ENCODE measurements around the gene YIPF2.

Gene YIPF2

GRCh38 chr19:10928563-10929401, at the start of gene YIPF2, which contains the start of gene TIMM29:
TSS of gene YIPF2 (minus strand) at chr19:10928639. CDS start at chr19:10928410, 229 bp downstream.
TSS of gene TIMM29 (plus strand) at chr19:10928811. CDS start at chr19:10928823, 12 bp downstream.
- peaks cover 71% of the 10 kb centered on the region for H3K36me3 Mint-ChIP-seq (ENCODE audit: low read depth)
- peaks cover 19% of the 10 kb centered on the region for H3K4me1 Mint-ChIP-seq (ENCODE audit: low read depth)
- no peaks in the 10 kb centered on the region for H3K27me3 Mint-ChIP-seq
- intact Hi-C loops (cut with micrococcal nuclease), result loop anchor here (1.0 kb wide), 1 partner anchor 57 kb away; the partner anchor contains the start of gene CARM1
- H3K9me3 Mint-ChIP-seq, result no peaks in the 10 kb centered on the region
- H3K4me3 Mint-ChIP-seq, result peak within 1 kb of the TSS; percentile 97
- peak within 1 kb of the TSS; percentile 87 for H3K27ac Mint-ChIP-seq

DNA sequence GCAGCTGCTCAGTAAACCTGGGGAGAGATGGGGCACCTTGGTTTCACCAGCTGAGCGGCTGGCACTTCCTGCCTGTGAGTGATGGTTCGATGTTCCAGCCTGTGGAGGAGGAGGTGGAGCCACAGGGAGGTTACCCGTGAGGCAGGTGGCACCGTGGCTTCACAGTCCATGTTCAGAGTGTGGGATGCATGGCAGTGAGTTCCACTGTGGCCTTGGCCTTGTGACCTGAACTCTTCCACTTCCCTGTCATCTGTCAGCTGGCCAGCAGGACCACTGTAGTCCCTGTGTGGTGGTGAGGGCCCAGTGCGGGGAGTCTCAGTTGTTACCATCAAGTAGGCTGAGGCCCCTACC, 49.3 kb upstream of the YIPF2 start:
- H3K4me1 Mint-ChIP-seq (ENCODE audit: low read depth), result peaks cover 46% of the 10 kb centered on the region
- H3K27ac Mint-ChIP-seq, result peak overlapping the region; percentile 37
- no peak overlapping the region for H3K4me3 Mint-ChIP-seq
- H3K36me3 Mint-ChIP-seq (ENCODE audit: low read depth), result peaks cover 13% of the 10 kb centered on the region
- intact Hi-C loops (cut with micrococcal nuclease), result no loop called here
- no peaks in the 10 kb centered on the region for H3K27me3 Mint-ChIP-seq
- H3K9me3 Mint-ChIP-seq, result no peaks in the 10 kb centered on the region

DNA sequence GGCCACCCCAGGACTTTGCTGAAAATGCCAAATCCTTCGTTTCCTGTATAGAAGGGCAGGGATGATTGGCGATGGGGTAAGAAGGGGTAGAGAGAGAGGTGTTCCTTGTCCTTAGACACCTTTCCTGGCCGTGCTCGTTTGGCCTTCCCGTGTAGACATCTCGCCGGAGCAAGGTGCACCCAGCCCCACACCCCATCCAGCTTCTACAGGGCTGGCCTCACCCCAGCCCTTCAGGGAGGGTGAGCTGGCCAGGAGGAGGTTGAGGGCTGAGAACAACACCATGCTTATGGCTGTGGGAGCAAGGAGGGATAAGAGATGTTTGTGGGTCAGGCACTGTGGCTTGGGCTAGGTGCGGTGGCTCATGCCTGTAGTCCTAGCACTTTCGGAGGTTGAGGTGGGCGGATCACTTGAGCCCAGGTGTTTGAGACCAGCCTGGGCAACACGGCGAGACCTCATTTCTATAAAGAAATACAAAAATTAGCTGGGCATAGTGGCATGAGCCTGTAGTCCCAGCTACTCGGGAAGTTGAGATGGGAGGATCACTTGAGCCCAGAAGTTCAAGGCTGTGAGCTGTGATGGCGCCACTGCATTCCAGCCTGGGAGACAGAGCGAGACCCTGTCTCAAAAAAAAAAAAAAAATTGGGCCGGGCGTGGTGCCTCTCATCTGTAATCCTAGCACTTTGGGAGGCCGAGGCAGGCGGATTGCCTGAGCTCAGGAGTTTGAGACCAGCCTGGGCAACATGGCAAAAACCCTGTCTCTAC, 47.9 kb upstream of the YIPF2 start:
- Mint-ChIP-seq H3K36me3 (ENCODE audit: low read depth) (peaks cover 5% of the 10 kb centered on the region), H3K4me3 (no peak overlapping the region), H3K27me3 (no peaks in the 10 kb centered on the region), H3K4me1 (ENCODE audit: low read depth) (peaks cover 51% of the 10 kb centered on the region), H3K27ac (no peak overlapping the region), H3K9me3 (no peaks in the 10 kb centered on the region)
- intact Hi-C loops (cut with micrococcal nuclease), result no loop called here

DNA sequence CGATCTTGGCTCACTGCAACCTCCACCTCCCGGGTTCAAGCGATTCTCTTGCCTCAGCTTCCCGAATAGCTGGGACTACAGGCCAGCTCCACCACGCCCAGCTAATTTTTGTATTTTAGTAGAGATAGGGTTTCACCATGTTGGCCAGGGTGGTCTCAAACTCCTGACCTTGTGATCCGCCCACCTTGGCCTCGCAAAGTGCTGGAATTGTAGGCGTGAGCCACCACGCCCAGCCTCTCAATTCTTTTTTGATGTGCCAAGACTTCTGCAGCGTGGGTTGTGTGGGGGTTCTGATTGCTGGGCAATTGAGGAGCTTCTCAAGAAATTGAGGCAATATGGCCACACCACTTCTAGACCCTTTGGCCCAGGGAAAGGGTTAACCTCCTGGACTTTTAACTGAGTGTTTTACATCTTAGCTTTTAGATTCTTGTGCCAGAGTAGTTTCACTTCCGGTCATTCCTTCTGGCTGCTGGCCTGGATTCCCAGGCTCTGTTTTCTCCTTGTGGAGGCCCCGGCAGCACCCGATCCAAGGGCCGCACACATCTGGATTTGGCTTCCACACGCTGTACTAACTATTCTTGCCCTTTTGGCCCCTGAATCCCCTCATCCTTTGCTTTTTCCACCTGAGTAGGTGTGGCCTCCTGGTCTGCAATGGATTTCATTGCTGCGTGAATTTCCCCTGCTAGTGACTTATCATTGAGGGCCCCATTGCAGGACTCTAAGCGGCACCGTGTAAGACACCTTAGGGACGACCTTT, 47.1 kb upstream of the YIPF2 start:
- H3K27me3 Mint-ChIP-seq, result no peaks in the 10 kb centered on the region
- peaks cover 51% of the 10 kb centered on the region for H3K4me1 Mint-ChIP-seq (ENCODE audit: low read depth)
- H3K36me3 Mint-ChIP-seq (ENCODE audit: low read depth), result no peaks in the 10 kb centered on the region
- no peak overlapping the region for H3K27ac Mint-ChIP-seq
- no peaks in the 10 kb centered on the region for H3K9me3 Mint-ChIP-seq
- H3K4me3 Mint-ChIP-seq, result no peak overlapping the region
- intact Hi-C loops (cut with micrococcal nuclease), result no loop called here

- Mint-ChIP-seq H3K4me1 (ENCODE audit: low read depth) (peaks cover 47% of the 10 kb centered on the region), H3K36me3 (ENCODE audit: low read depth) (peaks cover 6% of the 10 kb centered on the region)
These were observed 42.8 kb upstream of the YIPF2 start for GRCh38 chr19:10971107-10971726.

DNA sequence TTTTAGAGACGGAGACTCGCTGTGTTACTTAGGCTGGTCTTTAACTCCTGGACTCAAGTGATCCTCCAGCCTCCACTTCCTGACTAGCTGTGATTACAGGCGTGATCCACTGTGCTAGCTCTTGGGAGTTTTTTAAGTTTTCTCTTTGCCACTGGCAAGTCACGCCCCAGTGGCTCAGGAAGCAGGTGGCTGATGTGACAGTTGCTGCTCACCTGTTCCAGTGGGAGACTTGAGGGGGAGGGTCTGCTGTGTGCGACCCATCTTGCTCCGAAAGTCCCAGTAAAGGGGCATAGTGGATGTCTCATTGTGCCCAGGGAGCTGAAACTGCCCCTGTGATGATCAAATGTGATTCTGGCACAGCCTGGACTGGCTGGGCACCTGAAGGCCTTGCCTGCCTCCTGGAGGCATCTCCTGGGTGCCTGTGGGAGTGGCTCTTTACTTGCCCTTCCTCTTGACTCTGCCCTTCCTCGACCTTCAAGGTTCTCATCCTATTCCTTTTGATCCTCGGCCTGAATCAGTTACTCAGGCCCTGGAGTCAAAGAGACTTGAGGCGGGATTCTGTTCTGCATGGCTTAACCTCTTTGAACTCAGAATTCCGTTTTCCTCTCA, 40.2 kb upstream of the YIPF2 start:
- H3K36me3 Mint-ChIP-seq (ENCODE audit: low read depth), result peaks cover 12% of the 10 kb centered on the region
- H3K9me3 Mint-ChIP-seq, result no peaks in the 10 kb centered on the region
- no peak overlapping the region for H3K4me3 Mint-ChIP-seq
- H3K4me1 Mint-ChIP-seq (ENCODE audit: low read depth), result peaks cover 39% of the 10 kb centered on the region
- no peaks in the 10 kb centered on the region for H3K27me3 Mint-ChIP-seq
- peak overlapping the region; percentile 32 for H3K27ac Mint-ChIP-seq
- intact Hi-C loops (cut with micrococcal nuclease), result no loop called here

More at GRCh38 chr19:10971107-10971726, 42.8 kb upstream of the YIPF2 start:
- no peak overlapping the region for H3K4me3 Mint-ChIP-seq
- H3K9me3 Mint-ChIP-seq, result no peaks in the 10 kb centered on the region
- intact Hi-C loops (cut with micrococcal nuclease), result no loop called here
- H3K27ac Mint-ChIP-seq, result no peak overlapping the region
- no peaks in the 10 kb centered on the region for H3K27me3 Mint-ChIP-seq

DNA sequence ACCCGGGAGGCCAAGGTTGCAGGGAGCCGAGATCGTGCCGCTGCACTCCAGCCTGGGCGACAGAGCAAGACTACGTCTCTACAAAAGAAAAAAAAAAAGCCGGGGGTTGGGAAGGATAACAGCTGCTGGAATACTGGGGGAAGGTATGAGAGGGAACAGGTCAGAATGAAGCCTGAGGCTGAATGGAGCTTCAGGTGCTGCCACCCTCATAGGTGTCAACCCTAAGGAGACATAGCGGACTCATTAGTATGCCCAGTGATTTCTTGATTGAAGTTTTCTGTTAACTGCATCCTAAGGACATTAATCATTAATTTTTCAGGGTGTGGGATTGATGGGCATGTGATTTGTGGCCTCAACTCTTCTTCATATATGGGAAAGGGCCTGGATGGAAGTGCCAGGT, 38.4 kb upstream of the YIPF2 start:
- Mint-ChIP-seq H3K27me3 (no peaks in the 10 kb centered on the region), H3K4me3 (no peak overlapping the region), H3K36me3 (ENCODE audit: low read depth) (peaks cover 12% of the 10 kb centered on the region), H3K27ac (no peak overlapping the region), H3K9me3 (no peaks in the 10 kb centered on the region), H3K4me1 (ENCODE audit: low read depth) (peaks cover 44% of the 10 kb centered on the region)
- intact Hi-C loops (cut with micrococcal nuclease), result no loop called here

GRCh38 chr19:10965398-10965797, 37.0 kb upstream of the YIPF2 start:
- intact Hi-C loops (cut with micrococcal nuclease), result no loop called here
- H3K36me3 Mint-ChIP-seq (ENCODE audit: low read depth), result peaks cover 19% of the 10 kb centered on the region
- H3K27me3 Mint-ChIP-seq, result no peaks in the 10 kb centered on the region
- H3K4me3 Mint-ChIP-seq, result no peak overlapping the region
- H3K27ac Mint-ChIP-seq, result no peak overlapping the region
- peaks cover 48% of the 10 kb centered on the region for H3K4me1 Mint-ChIP-seq (ENCODE audit: low read depth)
- H3K9me3 Mint-ChIP-seq, result no peaks in the 10 kb centered on the region

DNA sequence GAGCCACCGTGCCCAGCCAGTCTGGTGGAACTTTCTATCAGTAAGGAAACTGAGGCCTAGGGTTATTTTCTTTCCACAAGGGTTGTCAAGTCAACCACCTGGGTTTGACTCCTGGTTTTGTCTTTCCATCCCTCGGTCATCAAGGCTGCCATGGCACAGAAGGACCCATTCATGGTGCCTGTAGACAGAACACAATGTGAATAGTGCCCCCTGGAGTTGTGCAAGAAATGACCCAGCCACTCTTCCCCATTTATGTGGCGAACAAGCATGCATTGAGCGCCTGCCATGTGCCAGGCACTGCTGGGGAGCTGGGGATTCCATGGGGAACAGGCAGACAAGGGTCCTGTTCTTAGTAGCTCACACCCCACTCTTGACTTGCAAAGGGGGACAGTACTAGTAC, 36.5 kb upstream of the YIPF2 start:
- H3K9me3 Mint-ChIP-seq, result no peaks in the 10 kb centered on the region
- intact Hi-C loops (cut with micrococcal nuclease), result no loop called here
- H3K27ac Mint-ChIP-seq, result no peak overlapping the region
- H3K36me3 Mint-ChIP-seq (ENCODE audit: low read depth), result peaks cover 21% of the 10 kb centered on the region
- H3K27me3 Mint-ChIP-seq, result no peaks in the 10 kb centered on the region
- H3K4me3 Mint-ChIP-seq, result no peak overlapping the region
- peaks cover 48% of the 10 kb centered on the region for H3K4me1 Mint-ChIP-seq (ENCODE audit: low read depth)

DNA sequence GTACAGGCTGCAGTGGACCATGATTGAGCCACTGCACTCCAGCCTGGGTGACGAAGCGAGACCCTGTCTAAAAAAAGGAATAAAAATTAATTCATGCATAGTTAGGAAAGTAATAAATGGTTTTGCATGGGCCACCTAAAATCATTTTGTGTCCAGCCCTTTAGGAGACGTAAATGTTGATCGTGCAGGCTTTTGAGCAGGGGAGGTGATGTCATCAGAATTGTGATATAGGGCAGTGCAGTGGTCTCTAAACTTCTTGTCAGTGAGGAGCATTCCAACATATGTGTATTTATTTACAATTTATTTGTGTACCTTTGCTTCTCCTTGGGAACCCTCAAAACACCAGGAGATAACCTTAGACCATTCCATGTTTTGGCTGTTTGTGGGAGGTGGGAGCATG, 35.4 kb upstream of the YIPF2 start:
- peaks cover 49% of the 10 kb centered on the region for H3K4me1 Mint-ChIP-seq (ENCODE audit: low read depth)
- intact Hi-C loops (cut with micrococcal nuclease), result no loop called here
- no peaks in the 10 kb centered on the region for H3K27me3 Mint-ChIP-seq
- no peak overlapping the region for H3K27ac Mint-ChIP-seq
- H3K36me3 Mint-ChIP-seq (ENCODE audit: low read depth), result peaks cover 17% of the 10 kb centered on the region
- H3K4me3 Mint-ChIP-seq, result no peak overlapping the region
- no peaks in the 10 kb centered on the region for H3K9me3 Mint-ChIP-seq

DNA sequence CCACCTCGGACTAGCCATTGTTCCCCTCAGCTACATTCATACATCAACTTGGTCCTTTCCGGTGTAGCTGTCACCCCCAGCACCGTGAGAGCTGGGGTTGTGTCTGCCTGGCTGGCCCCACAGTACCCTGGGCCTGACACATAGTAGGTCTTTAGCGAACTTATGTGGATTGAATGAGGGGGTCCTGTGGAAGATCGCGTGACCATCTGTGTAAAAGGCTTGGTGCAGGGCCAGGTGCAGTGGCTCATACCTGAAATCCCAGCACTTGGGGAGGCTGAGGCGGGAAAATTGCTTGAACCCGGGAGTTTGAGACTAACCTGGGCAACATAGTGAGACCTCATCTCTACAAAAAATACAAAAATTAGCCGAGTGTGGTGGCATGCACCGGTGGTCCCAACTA, 34.4 kb upstream of the YIPF2 start:
- intact Hi-C loops (cut with micrococcal nuclease), result no loop called here
- H3K36me3 Mint-ChIP-seq (ENCODE audit: low read depth), result peaks cover 17% of the 10 kb centered on the region
- peaks cover 43% of the 10 kb centered on the region for H3K4me1 Mint-ChIP-seq (ENCODE audit: low read depth)
- H3K4me3 Mint-ChIP-seq, result no peak overlapping the region
- no peaks in the 10 kb centered on the region for H3K27me3 Mint-ChIP-seq
- no peaks in the 10 kb centered on the region for H3K9me3 Mint-ChIP-seq
- peak overlapping the region; percentile 91 for H3K27ac Mint-ChIP-seq

DNA sequence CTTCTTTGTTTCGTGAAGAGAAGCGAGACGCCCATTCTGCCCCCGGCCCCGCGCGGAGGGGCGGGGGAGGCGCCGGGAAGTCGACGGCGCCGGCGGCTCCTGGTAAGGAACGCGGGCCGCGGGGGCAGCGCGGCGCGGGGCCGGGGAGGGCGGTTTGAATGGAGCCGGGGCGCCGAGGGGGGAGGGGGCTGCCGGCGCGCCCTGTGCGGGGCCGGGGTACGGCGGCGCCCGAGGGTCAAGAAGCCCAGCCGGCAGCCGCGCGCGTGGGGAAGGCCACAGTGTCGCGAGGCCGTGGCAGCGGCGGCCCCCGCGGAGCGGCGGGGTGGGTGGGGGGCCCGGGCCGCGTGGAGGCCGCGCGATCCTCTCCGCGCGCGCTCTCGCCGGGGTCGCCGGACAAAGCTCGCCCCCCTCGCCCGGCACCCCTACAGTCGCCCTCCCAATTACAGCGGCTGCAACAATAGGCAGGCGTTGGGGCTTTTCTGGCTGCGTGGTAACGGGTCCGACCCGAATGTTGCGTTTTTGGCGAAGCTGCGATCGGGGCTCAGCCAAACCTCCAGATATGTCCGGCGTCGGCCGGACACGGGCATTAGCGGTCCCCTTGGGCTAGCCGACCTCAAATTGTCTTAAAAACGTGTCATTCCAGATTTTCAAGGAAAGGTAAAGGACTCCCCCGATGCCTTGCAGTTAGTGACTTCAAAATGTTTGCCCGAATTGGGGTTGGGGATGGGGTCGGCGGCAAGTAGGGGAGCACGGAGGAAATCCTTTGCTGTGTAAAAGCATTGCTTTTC, 32.8 kb upstream of the YIPF2 start:
- Mint-ChIP-seq H3K27ac (peak overlapping the region; percentile 91), H3K36me3 (ENCODE audit: low read depth) (peaks cover 17% of the 10 kb centered on the region), H3K27me3 (no peaks in the 10 kb centered on the region), H3K4me3 (peak overlapping the region; percentile 83), H3K9me3 (no peaks in the 10 kb centered on the region), H3K4me1 (ENCODE audit: low read depth) (peaks cover 37% of the 10 kb centered on the region)
- intact Hi-C loops (cut with micrococcal nuclease), result no loop called here
